ENCODE measurements around the gene ADRA2A.

Gene ADRA2A

DNA sequence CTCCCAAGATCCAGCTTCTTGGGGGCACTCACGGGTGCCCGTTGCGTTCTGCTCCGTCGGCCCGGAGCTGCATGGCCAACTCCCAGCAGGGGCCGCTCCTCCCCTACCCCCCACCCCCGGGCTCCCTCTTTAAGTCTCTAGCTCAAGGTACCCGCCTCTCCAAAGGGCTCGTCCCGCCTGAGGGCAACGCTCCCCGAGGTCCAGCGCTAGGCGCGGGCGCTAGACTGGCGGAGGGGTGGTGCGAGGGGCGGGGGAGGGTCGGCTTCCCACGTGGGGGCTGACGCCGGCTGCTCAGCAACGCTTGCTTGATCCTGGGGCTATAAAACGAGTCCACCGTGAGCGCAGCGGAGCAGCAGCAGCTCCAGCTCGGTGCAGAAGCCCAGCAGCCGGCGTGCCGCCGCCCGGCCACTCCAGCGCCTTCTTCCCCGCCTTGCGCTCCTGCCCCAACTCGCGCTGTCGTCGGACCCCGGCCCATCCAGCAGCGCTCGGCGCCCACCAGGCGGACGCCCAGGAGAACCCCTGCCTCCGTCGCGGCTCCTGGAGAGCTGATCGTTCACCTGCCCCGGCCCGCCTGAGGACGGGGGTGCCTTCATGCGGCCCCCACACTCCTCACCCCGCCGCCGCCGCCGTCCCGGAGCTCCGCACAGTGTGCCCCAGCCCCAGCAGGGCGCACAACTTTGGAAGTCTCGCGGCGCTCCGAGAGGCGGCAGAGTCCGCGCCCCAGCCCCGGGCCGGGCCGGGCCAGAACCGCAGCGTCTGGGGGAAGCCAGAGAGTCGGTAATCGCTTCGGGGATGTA is at the start of gene ADRA2A:
TSS of gene ADRA2A (plus strand) at position 348 of the 797 bp plus-strand sequence. CDS start 968 bp downstream, outside the sequence.
- no peak for DNase-seq (ENCODE audit: low spot score)

DNA sequence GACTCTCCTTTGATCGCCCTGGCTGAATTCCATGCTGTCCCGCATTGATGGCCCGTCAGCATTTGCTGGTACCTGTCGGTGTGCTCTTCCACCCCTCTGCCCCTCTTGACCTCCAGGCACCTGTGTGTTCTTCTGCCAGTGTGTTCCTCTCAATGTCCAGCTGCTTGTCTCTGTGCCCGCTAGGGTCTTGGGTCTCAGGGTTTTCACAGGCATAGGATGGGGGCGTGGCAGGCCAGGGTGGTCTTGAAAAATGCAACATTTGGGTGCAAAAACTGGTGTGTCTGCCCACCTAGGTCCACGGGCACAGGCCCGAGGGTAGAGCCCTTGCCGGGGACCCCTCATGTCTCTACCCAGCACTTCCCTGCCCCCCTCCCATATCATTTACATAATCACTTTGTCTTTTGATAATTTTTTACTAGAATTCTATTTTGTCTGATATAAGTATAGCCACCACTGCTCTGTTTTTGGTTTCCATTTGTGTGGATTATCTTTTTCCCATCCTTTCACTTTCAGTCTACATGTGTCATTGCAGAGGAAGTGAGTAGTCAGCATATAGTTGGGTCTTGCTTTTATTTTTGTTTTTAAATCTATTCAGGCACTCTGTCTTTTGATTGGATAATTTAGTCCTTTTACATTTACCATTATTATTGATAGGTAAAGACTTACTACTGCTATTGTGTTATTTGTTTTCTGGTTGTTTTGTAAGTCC is 46.6 kb upstream of the ADRA2A start:
- no peak for DNase-seq (ENCODE audit: low spot score)

DNA sequence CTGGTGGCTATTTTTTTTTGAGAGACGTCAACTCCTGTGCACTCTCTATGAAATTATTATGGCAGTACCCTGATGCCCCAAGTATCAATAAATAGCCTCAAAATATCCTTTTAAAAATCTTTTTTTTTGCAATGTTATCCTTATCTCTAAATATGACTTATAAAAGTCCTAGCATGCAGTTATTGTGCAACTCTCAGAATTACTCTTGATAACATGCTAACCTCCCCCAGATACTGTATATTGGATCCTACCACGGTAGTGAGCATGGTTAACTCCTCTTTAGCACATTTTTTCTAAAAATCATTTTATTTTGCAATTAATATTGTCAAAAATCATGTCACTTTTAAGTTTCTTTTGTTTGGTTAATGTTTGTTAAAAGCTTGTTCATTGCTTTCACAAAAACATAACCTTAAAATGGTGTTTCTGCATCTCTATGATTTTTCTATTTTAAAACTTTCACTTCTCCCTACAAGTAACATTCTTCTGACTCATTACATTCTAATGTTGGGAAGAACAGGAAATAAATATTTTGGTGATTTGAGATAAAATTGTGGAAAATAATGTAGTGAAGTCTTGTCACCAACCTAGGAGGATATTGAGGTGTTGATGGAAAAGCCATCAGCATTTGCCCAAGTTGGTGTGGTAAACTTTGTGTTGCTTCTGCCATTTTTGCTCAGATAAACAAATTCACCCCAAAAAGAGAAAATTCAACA is 42.1 kb upstream of the ADRA2A start:
- DNase-seq (ENCODE audit: low spot score) = no peak

GRCh38 chr10:111035542-111035941 is 41.3 kb upstream of the ADRA2A start:
- DNase-seq (ENCODE audit: low spot score) = no peak

DNA sequence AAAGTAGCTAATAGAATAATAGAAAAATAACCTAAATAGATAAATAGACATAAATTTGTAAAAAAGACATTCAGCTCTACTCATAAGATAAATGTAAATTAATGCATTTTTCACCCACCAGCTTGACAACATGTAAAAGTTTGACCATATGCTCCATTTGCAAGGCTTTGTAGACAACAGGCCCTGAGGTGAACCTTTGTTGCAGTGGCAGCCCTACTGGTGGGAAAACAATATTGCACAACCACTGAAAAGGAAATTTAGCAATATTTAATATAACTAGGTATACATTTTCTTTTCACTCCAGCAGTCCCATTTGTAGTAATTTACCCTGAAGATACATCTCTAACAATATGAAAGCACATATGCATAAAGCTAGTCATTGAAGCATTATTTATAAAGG is 39.0 kb upstream of the ADRA2A start:
- DNase-seq (ENCODE audit: low spot score) = no peak

GRCh38 chr10:111039522-111039921 is 37.3 kb upstream of the ADRA2A start:
- DNase-seq (ENCODE audit: low spot score) = no peak

- no peak for DNase-seq (ENCODE audit: low spot score)
Observed at GRCh38 chr10:111057006-111057405, 19.8 kb upstream of the ADRA2A start.

- no peak for DNase-seq (ENCODE audit: low spot score)
Observed at GRCh38 chr10:111063471-111063870, 13.4 kb upstream of the ADRA2A start.

GRCh38 chr10:111072232-111072631 is 4.6 kb upstream of the ADRA2A start:
- DNase-seq (ENCODE audit: low spot score) = no peak

- DNase-seq (ENCODE audit: low spot score) = no peak
Observed at GRCh38 chr10:111075577-111076185, 1.1 kb upstream of the ADRA2A start.

- DNase-seq (ENCODE audit: low spot score) = peak; percentile 17
Observed at GRCh38 chr10:111076191-111076681, 593 bp upstream of the ADRA2A start.

DNA sequence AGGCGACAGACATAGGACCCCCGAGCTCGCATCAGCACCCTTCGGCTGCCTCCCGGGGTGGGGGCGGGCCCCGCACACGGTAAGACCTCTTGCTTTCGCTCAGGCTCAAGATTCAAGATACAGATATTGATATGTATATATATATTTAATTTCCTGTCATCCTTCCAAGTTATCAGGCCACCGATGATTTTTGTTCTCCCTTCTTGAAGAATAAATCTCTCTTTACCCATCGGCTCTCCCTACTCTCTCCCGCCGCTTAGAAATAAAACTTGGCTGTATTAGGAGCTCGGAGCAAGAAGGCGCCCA is 603 bp downstream of the ADRA2A start:
- no peak for DNase-seq (ENCODE audit: low spot score)

DNA sequence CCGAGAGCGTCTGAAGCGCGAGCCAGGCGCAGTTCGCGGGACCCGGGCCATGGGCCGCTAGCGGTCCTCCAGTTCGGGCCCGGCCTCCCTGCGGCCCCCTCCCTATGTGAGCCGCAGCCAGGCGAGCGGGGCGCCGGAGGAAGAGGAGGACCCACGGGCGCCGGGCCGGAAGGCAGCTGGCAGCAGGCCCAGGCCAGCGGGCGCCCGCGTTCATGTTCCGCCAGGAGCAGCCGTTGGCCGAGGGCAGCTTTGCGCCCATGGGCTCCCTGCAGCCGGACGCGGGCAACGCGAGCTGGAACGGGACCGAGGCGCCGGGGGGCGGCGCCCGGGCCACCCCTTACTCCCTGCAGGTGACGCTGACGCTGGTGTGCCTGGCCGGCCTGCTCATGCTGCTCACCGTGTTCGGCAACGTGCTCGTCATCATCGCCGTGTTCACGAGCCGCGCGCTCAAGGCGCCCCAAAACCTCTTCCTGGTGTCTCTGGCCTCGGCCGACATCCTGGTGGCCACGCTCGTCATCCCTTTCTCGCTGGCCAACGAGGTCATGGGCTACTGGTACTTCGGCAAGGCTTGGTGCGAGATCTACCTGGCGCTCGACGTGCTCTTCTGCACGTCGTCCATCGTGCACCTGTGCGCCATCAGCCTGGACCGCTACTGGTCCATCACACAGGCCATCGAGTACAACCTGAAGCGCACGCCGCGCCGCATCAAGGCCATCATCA is 1.1 kb downstream of the ADRA2A start:
- DNase-seq (ENCODE audit: low spot score) = no peak

GRCh38 chr10:111078505-111079185 is 1.8 kb downstream of the ADRA2A start:
- DNase-seq (ENCODE audit: low spot score) = no peak

DNA sequence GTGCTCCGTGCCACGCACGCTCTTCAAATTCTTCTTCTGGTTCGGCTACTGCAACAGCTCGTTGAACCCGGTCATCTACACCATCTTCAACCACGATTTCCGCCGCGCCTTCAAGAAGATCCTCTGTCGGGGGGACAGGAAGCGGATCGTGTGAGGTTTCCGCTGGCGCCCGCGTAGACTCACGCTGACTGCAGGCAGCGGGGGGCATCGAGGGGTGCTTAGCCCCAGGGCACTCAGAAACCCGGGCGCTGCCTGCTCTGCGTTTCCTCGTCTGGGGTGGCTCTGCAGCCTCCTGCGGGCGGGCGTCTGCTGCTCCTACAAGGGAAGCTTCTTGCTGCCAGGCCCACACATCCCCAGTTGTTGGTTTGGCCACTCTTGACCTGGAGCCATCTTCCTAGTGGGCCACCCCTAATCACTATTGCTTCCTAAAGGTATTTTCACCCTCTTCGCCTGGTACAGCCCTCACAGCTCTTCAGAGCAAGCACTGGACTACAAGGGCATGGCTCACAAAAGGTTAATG is 2.5 kb downstream of the ADRA2A start:
- DNase-seq (ENCODE audit: low spot score) = no peak

DNA sequence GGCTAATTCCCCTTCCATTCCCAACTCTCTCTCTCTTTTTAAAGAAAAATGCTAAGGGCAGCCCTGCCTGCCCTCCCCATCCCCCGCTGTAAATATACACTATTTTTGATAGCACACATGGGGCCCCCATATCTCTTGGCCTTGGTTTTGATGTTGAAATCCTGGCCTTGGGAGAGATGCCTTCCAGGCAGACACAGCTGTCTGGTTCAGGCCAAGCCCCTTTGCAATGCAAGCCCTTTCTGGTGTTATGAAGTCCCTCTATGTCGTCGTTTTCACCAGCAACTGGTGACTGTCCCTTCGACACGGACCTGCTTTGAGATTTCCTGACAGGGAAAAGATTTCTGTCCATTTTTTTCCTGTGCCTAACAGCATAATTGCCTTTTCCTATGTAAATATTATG is 3.0 kb downstream of the ADRA2A start:
- DNase-seq (ENCODE audit: low spot score) = no peak

DNA sequence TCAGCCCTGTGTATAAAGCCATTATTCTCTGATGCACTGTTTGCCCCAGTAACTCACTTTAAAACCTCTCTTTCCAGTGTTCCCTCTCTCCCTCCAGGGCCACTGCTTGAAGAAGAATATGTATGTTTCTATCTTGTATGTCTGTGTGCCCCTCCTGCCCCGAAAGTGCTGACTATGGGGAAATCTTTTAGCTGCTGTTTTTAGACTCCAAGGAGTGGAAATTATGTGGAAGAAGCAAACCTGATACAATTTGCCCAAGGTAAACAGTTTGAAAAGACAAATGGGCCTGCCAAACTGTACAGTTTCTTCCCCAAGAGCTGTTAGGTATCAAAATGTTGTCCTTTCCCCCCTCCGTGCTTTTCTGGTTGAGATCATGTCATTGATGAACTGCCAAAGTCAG is 3.4 kb downstream of the ADRA2A start:
- no peak for DNase-seq (ENCODE audit: low spot score)

DNA sequence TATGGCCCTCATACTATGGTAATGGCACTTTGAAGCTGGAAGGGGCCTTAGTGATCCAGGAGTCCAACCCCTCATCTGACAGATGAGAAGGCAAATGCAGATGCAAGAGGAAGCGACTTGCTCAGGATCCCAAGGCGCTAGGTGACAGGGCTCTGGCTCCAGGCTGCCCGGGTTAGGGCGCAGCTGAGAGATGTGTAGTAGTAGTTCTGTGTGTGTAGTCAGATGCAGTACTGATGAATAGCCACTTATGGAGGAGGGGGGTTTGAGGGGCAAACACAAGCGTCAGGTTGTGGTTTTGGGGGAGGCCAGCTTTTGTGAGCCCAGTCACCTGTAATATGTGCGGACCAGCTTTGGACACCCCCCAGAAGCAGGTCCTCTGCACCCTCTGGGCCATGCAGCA is 4.8 kb downstream of the ADRA2A start:
- DNase-seq (ENCODE audit: low spot score) = no peak

GRCh38 chr10:111082102-111082975 is 5.5 kb downstream of the ADRA2A start:
- DNase-seq (ENCODE audit: low spot score) = no peak
